Activated CD4-positive, alpha-beta T cell treated with anti-CD3 and anti-CD28 coated beads, Interleukin-2, amount 50 U/mL, for 4 hours (primary cell): ENCODE results near the gene FOXE3.

ENCODE experiments used
- DNase-seq, 2 experiments: peaks; one replicate each; pipeline ENCODE4 v3.0.0-alpha.2; 2020

The FOXE3 gene

DNA sequence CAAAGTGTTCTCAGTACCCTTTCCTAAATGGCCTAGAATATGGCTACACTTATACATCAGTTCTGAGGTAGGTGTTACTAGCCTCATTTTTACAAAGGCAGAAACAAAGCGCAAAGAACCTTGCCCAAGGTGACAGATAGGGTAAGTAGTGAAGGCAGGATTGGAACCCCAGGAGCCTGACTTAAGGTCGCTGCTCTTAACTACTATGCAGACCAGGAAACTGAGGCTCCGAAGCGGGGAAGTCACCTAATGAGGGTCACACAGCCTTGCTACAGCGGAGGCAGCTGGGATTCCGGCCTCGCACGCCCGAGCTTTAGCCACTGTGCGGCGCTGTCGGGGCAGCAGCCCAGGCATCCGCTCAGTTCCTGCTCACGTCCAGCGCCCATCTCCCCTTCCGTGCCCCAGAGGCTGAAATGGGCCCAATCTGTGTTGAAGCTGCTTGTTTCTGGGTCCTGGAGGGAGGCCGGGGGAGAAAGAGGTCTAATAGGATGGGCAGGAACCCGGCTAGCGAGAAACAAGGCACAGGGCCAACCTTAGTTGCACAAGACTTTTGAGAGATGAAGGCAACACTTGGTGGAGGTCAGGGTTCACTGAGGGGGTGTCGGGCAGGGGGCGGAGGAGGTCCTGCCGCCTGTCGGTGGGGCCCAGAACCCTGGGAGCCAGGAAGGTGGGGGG is 20.4 kb downstream of the FOXE3 start:
- peak; percentile 64 to 68 for DNase-seq

- DNase-seq: no peak
These were observed 20.9 kb downstream of the FOXE3 start for GRCh38 chr1:47436979-47437446.

DNA sequence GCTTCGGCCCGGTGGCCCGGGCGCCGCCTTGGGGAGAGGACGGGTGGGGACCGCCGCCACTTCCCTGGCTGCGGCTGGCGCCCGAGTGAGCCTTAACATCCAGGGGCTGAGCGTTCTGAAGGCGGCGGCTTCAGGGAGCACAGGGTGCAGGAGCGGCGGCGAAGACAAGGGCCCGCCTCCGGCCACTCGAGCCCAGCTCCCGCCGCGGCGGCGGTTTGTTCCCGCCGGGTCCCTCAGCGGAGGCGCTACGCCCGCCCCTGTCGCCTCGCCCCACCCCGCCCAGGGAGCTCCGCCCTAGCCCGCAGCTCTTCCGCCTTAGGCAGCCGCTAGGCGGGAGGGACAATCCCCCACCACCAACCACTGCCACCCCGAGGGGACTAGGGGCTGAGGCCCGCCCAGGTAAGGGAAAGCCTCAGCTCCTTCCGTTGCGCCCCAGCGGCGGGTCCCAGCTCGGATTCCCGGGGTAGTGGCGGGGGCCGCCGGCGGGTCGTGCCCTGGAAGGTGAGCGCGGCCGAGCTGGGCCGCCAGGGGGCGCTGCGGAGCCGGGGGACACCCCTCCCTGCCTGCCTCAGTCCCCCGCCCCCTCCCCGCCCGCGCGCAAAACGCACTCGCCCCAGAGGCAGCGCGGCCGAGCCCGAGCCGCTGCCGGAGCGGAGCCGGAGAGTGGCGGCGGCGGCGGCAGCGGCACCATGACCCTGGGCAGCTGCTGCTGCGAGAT is 21.5 kb downstream of the FOXE3 start, which contains the start of gene FOXD2:
FOXD2 (plus strand) TSS at position 598 of the 718 bp plus-strand sequence; CDS start at position 690, 92 bp downstream.
- DNase-seq: peak; percentile 89 to 90

GRCh38 chr1:47438165-47439016 is 22.3 kb downstream of the FOXE3 start:
- DNase-seq: peak; percentile 28

DNA sequence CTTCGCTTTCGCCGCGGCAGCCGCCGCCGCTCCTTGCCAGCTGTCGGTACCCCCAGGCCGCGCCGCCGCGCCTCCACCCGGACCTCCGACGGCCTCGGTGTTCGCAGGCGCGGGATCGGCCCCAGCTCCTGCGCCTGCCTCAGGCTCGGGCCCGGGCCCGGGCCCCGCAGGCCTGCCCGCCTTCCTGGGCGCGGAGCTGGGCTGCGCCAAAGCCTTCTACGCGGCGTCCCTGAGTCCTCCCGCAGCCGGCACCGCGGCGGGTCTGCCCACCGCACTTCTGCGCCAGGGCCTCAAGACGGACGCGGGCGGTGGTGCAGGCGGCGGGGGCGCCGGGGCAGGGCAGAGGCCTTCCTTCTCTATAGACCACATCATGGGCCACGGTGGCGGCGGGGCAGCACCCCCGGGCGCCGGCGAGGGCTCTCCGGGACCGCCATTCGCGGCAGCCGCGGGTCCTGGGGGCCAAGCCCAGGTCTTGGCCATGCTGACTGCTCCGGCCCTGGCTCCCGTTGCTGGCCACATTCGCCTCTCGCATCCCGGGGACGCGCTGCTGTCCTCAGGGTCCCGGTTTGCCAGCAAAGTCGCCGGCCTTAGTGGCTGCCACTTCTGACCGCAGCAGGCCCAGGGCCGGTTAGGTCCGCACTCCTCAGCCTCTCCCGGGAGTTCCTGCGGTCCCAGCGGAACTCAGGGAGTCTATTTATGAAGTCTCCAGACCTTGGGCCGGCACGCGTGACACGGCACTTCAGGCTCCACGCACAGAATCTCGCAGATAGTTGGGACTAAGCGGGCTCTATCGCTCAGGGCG is 23.1 kb downstream of the FOXE3 start:
- no peak for DNase-seq

DNA sequence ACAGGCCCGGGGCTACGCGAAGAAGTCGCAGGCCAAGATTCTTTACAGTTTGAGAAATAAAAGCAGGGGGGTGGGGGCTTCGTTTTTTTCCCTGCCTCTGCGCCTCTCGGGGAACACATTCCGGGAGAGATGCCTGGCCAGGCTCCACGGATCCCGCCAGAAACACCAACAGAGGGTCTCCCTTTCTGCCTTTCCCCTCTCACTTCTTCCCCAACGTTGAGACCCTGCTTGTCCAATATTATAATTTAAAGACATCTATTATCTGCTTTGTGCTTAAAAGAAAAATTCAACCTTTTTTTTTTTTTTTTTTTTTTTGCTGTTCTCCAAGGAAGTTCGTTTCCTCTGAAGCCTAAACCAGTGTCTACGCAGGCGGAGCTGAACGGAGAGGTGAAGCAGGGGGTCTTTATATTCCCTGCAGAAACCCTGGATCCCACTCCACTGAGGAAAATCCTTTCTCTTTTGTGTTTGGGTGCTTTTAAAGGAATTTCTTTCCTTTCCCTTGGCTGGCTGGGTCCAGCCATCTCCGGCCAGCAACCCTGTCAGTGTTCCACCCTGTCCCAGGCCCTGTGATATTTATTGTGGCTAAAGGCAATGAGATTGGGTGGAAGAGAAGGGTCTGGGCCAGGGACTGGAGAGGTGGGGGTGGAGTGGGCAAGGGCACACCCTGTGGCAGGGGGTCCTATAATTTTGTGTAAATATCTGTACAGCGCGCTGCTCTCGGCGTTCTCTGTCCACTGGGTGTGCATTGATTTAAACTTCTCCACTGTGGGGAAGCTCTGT is 23.9 kb downstream of the FOXE3 start:
- DNase-seq: no peak

DNA sequence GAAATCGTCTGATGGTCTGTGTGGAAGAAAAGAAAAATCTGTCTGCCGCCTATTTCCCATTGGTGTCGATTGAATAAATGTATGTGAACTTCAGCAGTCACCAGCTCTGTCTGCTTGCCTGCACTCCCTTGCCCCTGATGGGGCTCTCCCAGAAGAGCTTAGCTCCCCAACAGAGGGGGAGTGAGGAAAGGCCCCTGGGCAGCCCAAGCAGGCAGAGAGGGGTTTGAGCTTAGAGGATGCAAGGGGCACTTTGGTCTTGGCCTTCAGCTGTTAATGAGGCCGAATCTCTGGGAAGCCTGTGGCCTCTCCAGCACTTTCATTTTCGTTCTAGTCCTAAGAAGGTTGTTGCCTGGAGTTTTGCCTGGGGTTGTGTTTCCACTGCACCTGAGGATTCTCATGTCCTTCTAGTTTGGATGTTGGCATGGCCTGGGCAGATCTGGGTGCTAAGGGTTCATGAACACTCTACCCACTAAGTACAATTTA is 24.6 kb downstream of the FOXE3 start:
- no peak for DNase-seq

GRCh38 chr1:47441450-47442106 is 25.5 kb downstream of the FOXE3 start:
- no peak for DNase-seq

DNA sequence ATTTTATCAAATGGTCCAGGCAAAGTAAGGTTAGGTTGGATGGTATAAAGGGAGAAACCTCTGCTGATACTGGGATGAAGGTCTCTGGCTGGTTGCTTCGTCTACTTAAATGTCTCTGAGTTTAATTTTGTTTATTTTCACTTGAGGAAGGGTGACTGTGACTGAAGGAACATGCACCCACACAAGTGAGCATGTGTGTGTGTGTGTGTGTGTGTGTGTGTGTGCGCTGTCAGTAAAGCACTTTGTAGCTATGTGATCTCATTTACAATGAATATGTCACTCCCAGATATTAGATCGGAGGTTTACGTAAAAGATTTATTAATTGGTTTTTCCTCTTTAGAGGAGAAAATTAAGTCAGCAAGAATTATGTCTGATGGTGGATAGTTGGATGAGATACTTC is 26.1 kb downstream of the FOXE3 start:
- no peak for DNase-seq

DNA sequence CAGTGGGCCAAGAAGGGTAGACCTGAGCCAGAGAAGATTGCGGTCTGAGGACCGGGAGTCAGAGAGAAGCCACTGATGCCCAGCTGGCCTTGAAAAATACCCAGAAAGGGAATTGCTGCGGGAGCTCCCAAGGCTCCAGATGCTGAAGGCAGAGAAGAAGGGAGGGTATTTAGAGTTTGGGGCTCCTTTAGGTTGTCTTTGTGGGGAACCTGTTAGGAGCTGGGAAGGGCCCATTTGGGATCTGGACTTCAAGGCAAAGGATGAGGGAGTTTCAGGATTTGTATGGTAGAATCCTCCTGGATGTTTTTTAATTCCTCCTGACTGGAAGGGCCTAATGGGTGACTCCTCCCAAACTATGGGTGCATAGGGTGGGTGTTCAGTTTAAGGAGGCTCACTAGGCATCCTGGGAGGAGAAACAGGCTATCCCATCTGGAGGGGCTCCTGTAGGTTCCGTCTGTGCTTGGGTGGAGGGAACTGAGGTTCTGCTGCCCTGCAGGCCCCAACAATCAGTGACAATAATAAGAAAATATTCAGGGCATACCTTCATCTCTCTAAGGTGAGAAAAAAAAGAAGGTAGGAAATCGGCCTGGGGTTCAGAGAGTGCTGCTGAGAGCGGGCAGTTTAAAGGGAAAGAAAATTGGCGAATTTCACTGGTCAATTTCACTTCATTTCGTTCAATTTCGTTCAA is 26.9 kb downstream of the FOXE3 start:
- DNase-seq: no peak

- no peak for DNase-seq
These were observed 27.6 kb downstream of the FOXE3 start for GRCh38 chr1:47443530-47444296.

DNA sequence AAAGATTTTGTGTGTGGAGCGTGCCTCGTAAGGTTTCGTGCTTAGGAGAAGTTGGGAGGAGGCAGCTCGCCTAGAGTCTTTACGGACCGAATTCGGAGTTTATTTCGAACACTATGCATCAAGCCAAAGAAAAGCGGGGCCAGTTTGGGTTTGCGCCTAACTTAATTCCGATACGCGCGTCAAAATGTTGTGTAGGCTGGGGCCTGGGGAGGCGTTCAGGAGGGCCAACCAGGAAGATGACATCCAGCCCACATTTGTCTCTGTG is 28.1 kb downstream of the FOXE3 start:
- no peak for DNase-seq

DNA sequence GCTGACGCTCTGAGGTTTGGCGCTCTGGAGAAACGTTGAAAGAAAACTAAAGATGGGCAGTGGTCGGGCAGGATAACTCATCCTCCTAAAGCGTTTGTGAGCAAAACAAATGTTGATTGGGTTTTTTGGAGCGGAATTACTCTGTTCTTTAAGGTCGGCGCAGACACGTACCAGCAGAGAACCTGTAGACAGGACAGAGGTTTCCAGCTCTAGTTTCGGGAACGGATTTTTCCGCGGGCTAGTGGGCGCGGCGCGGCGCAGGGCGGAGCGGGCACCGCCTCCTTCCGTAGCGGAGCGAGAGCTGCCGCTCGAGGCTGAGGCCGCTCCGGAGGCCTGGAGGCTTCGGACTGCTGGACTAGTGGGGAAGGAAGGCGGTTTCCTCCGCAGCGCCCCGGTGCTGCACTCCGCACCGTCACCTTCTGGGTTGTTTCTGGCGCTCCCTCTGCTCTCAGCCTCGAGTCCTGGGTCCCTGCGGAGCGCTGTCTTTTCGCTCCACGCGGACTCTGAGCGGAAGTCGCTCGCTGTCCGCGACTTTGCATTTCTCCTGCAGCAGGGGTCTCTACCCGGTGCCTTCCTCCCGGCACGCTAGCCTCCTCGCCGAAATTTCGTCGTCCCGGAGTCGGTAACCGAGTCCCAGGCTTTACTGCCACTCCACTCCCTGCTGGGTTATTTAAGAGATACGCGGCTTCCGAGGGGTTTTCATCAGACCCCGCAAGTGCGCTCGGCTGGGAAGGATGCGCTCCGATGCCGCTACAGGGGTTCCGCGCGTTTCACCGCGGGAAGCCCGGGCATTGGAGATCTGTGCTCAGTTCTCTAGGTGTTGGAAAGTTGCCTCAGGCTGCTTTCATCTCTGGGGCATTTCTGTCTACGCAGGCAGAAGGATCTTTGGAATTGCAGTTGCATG is 28.7 kb downstream of the FOXE3 start:
- DNase-seq: no peak

DNA sequence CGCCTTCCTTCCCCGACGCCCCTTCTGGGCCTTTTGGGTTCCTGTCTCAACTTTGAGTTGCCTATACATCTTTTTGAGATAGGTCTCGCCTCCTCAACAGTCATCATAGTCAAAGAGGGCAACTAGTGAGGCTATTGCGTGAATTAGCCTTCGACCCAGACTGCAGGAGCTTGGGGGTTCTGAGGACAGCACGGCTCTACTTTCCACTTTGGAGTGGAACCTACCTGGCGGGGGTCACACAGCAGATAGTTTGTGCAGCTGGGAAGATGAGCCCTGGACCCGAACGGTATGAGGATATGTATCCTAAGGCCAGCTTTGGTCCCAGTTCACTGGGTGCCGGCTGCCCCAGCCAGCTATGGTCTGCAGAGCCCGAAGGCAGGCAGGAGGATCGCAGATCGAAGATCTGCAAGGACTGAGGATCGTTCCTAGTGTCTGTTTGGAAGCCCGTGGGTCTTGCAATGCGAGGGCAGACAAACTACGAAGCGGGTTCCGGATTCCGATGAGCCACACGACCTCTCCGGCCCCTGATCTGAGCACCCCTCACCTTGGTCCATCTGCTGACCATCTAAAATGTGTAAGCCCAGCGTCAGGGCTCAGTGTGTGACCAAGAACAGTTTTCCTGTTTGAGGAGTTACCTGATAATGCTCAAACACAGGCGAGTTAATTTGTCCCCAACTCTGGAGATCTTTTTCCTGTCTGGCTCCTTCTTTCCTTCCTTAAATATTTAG is 29.9 kb downstream of the FOXE3 start:
- no peak for DNase-seq

DNA sequence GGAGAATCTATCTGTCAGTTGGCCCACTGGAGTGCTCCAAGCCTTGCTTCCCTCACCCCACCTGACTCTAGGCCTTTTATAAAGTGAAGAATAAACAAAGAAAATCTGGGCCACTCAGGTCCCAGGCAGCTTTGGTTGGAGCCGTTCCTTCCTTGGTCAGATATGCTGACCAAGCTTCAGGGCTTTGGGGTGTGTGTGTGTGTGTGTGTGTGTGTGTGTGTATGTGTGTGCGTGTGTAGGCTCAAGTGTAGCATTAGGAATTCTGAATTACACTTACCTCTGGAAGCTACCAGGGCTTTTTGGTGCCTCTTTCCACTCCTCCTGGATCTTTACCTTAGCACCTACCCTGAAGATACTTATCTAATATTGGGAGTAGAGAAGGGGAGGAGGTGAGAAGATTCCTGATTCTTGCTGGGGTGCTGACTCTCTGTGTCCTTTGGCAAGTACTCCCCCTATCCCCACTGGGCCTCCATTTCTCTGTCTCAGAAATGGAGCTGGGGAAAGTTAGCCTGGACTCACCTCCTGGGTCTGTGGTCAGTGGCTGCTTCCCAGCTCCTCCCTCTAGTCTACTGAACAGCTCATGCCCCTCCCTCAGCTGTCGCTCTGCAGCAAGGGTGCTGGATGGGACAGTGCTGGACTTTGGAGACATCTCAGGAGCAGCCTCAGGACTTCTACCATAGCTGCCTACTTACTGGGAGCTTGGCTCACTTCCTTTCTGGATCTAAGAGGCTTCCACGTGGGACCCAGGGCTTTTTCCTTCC is 32.6 kb downstream of the FOXE3 start:
- DNase-seq: no peak

DNA sequence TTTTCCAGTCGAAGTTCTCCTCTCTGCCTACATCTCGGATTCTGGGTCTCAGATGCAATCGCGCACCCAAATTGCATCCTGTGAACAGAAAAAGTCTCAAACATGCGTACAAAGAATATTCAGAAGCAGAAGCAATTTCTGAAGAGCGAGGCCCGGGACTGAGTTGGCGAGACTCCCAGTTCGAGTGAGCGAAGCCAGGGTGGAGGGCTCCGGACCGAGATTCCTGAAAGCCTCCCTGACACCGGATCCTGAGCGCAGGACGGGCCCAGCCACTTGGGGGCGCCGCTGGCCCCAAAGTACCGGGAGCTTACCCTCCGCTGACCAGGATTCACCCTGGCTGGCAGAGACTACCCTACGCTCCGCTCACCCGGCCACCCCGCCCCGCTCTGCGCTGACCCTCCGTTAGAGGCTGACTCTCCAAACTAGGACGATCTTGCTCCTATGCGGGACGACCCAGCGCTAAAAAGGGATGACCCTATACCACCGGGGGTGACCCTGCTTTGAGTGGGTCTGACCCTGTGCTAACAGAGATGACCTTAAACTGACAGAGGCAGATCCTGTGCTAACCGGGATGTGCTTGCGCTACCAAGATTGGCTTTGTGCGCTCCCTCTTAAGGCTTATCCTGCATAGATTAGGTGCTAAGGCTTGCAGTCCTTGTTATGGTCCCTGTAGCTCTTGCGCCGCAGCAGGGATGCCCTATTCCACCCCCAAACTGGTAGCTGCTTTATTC is 33.9 kb downstream of the FOXE3 start:
- DNase-seq: no peak

- no peak for DNase-seq
These were observed 34.5 kb downstream of the FOXE3 start for GRCh38 chr1:47450606-47451005.
